ENCODE measurements around the gene DOCK3.
"Not testable (repeated sequence)": the region's sequence is repeated elsewhere in the genome, so short reads cannot be mapped to it uniquely, and the experiment has no call there.

DOCK3 gene

DNA sequence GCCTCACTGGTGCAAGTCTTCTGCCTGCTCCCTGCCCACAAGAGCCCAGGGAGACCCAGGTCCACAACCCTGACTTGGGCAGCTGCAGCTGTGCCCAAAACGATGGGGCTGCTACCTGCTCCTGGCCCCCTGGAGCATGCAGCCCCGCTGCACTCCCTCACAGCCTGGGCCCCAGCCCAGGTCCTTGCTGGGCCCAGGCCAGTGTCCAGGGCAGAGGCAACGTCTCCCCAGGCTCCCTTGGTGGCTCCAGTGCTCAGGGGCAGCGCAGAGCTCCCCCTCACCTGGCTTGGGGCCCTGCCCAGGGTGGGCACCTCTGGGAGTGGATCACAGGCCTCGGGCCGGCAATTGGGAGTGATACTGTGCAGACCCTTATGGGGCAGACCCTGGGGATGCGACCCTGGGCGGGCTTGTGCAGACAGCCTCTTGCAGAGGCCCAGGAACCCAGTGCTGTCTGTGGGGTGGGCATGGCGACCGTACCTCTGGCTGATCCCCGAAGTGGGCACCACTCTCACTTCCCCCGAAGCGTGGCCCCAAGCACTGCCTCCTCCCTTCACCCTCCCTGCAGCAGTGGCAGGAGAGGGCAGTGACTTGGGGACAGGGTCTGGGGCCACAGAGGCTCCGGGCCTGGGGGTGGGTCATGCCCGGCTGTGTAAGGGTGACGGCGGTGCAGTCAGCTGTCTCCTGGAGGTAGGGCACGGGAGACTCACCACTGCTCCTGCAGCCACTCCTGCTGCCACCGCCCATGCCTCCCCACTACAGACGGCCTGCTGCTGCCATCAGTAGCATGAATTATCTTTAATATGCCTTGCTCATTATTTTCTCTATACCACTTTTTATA, 255.9 kb downstream of the DOCK3 start:
- in situ Hi-C loops (cut with MboI; ENCODE audit: low sequenced_read_pairs, unreplicated experiment), result no loop called here
- TF ChIP-seq, protein P1, sequence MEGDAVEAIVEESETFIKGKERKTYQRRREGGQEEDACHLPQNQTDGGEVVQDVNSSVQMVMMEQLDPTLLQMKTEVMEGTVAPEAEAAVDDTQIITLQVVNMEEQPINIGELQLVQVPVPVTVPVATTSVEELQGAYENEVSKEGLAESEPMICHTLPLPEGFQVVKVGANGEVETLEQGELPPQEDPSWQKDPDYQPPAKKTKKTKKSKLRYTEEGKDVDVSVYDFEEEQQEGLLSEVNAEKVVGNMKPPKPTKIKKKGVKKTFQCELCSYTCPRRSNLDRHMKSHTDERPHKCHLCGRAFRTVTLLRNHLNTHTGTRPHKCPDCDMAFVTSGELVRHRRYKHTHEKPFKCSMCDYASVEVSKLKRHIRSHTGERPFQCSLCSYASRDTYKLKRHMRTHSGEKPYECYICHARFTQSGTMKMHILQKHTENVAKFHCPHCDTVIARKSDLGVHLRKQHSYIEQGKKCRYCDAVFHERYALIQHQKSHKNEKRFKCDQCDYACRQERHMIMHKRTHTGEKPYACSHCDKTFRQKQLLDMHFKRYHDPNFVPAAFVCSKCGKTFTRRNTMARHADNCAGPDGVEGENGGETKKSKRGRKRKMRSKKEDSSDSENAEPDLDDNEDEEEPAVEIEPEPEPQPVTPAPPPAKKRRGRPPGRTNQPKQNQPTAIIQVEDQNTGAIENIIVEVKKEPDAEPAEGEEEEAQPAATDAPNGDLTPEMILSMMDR (IDR thresholded peaks at IDR 0.05; ENCODE audit: borderline replicate concordance, control extremely low read depth, extremely low read depth, insufficient read depth, missing control alignments), result no peak
- no peak for DNase-seq (ENCODE audit: low spot score)

DNA sequence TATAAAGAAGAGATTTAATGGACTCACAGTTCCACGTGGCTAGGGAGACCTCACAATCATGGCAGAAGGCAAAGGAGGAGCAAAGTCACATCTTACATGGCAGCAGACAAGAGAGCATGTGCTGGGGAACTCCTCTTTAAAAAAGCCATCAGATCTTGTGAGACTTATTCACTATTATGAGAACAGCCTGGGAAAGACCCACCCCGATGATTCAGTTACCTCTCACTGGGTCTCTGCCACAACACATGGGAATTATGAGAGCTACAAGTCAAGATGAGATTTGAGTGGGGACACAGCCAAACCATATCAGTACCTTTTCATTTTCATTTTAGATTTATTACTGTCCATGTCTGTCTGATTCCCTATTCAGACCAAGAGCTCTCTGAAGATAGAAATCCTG, 258.2 kb downstream of the DOCK3 start:
- DNase-seq (ENCODE audit: low spot score); in situ Hi-C loops (cut with MboI; ENCODE audit: low sequenced_read_pairs, unreplicated experiment): not testable (repeated sequence)

DNA sequence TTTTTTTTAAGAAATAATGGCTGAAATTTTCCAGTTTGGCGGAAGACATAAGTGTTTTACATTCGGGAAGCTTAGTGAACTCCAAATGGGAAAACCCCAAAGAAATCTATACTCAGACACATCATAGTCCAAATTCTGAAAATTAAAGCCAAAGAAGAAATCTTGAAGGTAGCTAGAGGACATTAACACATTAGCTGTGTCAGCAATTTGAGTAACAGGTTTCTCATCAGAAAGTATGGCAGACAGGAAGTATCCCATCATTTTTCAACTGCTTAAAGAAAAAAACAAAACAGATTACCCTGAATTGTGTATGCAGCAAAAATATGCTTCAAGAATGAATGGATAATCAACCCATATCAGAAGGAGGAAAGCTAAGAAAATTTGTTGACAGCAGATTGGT, 261.7 kb downstream of the DOCK3 start:
- in situ Hi-C loops (cut with MboI; ENCODE audit: low sequenced_read_pairs, unreplicated experiment), result no loop called here
- no peak for DNase-seq (ENCODE audit: low spot score)
- TF ChIP-seq, protein P1 (IDR thresholded peaks at IDR 0.05; ENCODE audit: borderline replicate concordance, control extremely low read depth, extremely low read depth, insufficient read depth, missing control alignments), result no peak

DNA sequence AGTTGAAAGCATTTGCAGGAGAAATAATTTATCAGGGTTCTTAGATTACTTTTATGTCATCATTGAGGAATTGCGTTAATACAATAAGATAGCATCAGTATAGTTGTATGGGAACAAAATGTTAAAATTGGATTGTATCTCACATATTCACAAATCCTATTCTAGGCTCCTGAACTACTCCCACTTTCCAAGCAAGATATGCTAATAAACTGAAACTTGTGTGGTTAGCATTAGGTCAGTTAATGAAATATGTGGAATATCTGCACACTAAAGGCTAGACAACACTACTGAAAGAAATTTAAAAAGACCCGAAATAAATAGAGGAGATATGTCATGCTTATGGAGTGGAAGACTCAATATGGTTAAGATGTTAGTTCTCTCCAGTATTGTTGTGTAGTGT, 272.7 kb downstream of the DOCK3 start:
- in situ Hi-C loops (cut with MboI; ENCODE audit: low sequenced_read_pairs, unreplicated experiment), result no loop called here
- TF ChIP-seq, protein P1 (IDR thresholded peaks at IDR 0.05; ENCODE audit: borderline replicate concordance, control extremely low read depth, extremely low read depth, insufficient read depth, missing control alignments), result no peak
- DNase-seq (ENCODE audit: low spot score), result no peak

DNA sequence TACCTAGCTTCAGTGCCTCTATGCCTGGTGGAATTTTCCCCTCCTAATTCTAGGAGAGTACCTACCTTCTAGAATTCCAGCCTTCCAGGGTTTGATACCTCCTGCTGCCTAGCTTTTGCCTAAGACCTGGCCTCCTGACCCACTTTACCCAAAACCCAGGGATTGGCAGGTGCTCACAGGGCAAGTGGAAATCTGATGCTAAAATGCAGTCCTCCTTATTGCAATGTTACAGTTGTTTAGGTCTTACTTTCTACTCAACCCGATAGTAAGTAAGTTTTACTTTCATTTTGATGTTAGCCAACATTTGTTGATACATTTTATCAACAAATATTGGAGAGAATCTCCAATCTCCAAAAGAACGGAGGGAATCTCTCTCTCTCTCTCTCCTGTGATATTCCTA, 275.9 kb downstream of the DOCK3 start:
- in situ Hi-C loops (cut with MboI; ENCODE audit: low sequenced_read_pairs, unreplicated experiment), result loop anchor here (25.0 kb wide), 1 partner anchor 412 kb away; no protein-coding TSS in a partner anchor
- TF ChIP-seq, protein P1 (IDR thresholded peaks at IDR 0.05; ENCODE audit: borderline replicate concordance, control extremely low read depth, extremely low read depth, insufficient read depth, missing control alignments), result no peak
- DNase-seq (ENCODE audit: low spot score), result peak; percentile 34

DNA sequence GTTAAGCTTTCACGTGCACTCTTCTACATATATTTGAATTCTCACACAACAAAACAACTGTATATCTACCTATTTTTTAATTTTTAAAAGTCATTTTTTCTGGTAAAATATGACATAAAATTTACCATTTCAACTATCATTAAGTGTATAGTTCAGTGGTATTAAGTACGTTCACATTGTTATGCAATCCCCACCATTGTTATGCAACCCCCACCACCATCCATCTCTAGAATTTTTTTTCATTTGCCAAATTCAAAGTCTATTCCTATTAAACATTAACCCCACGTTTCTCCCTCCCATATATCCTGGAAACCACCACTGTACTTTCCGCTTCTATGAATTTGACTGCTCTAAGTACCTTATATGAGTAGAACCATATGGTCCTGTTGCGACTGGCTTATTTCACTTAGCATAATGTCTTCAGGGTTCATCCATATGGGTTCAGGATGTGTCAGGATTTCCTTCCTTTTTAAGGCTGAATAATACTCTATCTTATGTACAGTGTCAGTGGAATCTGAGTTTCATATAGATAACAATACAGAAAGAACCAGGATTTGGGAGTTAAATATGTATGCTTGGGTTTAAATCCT, 279.2 kb downstream of the DOCK3 start:
- in situ Hi-C loops (cut with MboI; ENCODE audit: low sequenced_read_pairs, unreplicated experiment), result loop anchor here (25.0 kb wide), 1 partner anchor 408 kb away; no protein-coding TSS in a partner anchor
- TF ChIP-seq, protein P1 (IDR thresholded peaks at IDR 0.05; ENCODE audit: borderline replicate concordance, control extremely low read depth, extremely low read depth, insufficient read depth, missing control alignments), result no peak
- DNase-seq (ENCODE audit: low spot score), result no peak

DNA sequence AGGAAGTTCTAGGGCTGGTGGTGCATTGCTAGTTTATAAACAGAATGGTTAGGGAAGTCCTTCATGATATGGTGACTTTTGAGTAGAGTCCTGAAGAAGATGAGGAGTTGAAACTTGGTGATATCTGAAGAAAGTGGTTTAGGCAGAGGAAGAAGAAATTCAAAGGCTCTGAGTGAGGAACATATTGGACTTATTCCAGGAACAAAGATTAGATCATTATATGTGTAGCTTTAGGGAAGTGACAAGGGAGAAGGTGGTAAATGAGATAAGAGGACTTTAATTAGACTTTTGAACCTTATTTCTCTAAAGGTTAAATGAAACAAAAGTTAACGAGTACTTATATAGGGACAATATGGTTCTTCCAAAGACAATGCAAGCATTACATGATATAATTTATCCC, 286.7 kb downstream of the DOCK3 start:
- in situ Hi-C loops (cut with MboI; ENCODE audit: low sequenced_read_pairs, unreplicated experiment), result loop anchor here (25.0 kb wide), 1 partner anchor 401 kb away; no protein-coding TSS in a partner anchor
- no peak for DNase-seq (ENCODE audit: low spot score)
- TF ChIP-seq, protein P1 (IDR thresholded peaks at IDR 0.05; ENCODE audit: borderline replicate concordance, control extremely low read depth, extremely low read depth, insufficient read depth, missing control alignments), result no peak
